AG10803 (cell line): Measurements from ENCODE around the gene ALAS1.

Experiments used
- DNase-seq: peaks from one replicate; pipeline ENCODE4 v3.0.0; 2010; ENCODE audit warnings: low read depth
- H3K4me3 ChIP-seq: 2 replicates; pipeline ENCODE4 v1.5.1; 2011; ENCODE audit warnings: mild to moderate bottlenecking, low read length, control low read depth
- TF ChIP-seq, protein P1 (sequence below): conservative IDR thresholded peaks from 2 replicates; pipeline ENCODE4 v1.5.1; 2011; ENCODE audit warnings: mild to moderate bottlenecking, low read length, control low read depth, inconsistent platforms

ALAS1 gene

DNA sequence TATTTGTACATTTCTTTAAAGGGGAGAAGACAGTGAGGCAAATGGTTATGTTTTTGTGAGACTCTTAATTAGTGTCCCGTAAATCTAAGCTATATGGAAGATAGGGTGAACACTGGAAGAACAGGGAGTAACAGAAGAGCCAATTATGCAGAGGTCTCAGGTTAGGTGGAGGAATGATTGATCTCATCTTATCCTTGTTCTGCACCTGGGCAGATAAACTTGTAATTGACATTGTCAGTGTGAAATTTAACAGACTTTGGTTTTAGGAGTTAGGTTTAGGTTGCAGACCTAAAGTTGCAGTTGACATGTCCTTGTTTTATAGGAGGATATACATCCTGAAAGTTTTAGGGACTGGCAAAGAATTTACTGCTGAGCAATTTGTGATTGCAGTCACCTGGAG, 44.1 kb downstream of the ALAS1 start:
- no peak for DNase-seq

GRCh38 chr3:52243791-52244628, 46.0 kb downstream of the ALAS1 start:
- DNase-seq: peak; percentile 22
- TF ChIP-seq, protein P1, sequence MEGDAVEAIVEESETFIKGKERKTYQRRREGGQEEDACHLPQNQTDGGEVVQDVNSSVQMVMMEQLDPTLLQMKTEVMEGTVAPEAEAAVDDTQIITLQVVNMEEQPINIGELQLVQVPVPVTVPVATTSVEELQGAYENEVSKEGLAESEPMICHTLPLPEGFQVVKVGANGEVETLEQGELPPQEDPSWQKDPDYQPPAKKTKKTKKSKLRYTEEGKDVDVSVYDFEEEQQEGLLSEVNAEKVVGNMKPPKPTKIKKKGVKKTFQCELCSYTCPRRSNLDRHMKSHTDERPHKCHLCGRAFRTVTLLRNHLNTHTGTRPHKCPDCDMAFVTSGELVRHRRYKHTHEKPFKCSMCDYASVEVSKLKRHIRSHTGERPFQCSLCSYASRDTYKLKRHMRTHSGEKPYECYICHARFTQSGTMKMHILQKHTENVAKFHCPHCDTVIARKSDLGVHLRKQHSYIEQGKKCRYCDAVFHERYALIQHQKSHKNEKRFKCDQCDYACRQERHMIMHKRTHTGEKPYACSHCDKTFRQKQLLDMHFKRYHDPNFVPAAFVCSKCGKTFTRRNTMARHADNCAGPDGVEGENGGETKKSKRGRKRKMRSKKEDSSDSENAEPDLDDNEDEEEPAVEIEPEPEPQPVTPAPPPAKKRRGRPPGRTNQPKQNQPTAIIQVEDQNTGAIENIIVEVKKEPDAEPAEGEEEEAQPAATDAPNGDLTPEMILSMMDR: no peak
- no peak overlapping the region for H3K4me3 ChIP-seq

More for the DNA sequence above, 44.1 kb downstream of the ALAS1 start:
- no peak overlapping the region for H3K4me3 ChIP-seq
- TF ChIP-seq, protein P1: no peak

- DNase-seq: peak; percentile 55
- peak within 1 kb of the TSS; percentile 77 for H3K4me3 ChIP-seq
- TF ChIP-seq, protein P1: no peak
Observed at GRCh38 chr3:52245322-52246263, 47.6 kb downstream of the ALAS1 start, which contains the start of gene PPM1M. Gene PPM1M (plus strand): TSS chr3:52245759. CDS start chr3:52245825, 66 bp downstream.

DNA sequence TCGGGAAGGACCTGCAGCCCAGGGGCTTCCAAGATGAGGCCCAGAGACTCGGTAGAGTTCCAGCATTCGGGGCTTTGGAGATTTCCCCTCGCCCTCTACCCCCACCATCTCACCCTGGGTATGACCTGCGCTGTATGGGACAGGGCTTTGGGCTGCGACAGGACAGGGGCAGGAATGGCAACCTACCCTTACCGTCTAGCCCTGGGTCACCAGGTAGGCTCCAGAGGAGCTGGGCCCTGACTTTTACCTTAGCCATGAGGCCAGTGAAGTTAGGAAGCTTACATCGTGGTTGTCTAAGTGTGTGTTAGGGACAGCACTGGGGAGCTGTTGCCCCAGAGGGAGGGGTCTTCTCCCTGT, 48.3 kb downstream of the ALAS1 start:
- DNase-seq: no peak
- H3K4me3 ChIP-seq: peak overlapping the region; percentile 77
- TF ChIP-seq, protein P1: no peak

GRCh38 chr3:52246728-52247408, 48.9 kb downstream of the ALAS1 start:
- peak overlapping the region; percentile 77; the same call in 1 of the 2 replicates for H3K4me3 ChIP-seq
- TF ChIP-seq, protein P1: no peak
- no peak for DNase-seq

- DNase-seq: no peak
- TF ChIP-seq, protein P1: no peak
- no peak overlapping the region for H3K4me3 ChIP-seq
Observed at GRCh38 chr3:52247409-52248164, 49.6 kb downstream of the ALAS1 start.
